22Rv1 (cell line): ENCODE results near the gene ZNF619.
"Not testable (repeated sequence)": the region's sequence is repeated elsewhere in the genome, so short reads cannot be mapped to it uniquely, and the experiment has no call there.

ENCODE experiments used
- H3K27ac ChIP-seq: fragments of 450-650 bp; 2 replicates; pipeline ENCODE4 v1.5.1; 2017
- ZFX ChIP-seq: fragments of 450-650 bp; IDR thresholded peaks from 2 replicates; pipeline ENCODE4 v1.6.1; 2017; ENCODE audit warnings: antibody characterized with exemption, borderline replicate concordance
- TF ChIP-seq, protein P1 (sequence below): fragments of 450-650 bp; IDR thresholded peaks from 2 replicates; pipeline ENCODE4 v1.5.1; 2017; ENCODE audit warnings: mild to moderate bottlenecking

Gene ZNF619

DNA sequence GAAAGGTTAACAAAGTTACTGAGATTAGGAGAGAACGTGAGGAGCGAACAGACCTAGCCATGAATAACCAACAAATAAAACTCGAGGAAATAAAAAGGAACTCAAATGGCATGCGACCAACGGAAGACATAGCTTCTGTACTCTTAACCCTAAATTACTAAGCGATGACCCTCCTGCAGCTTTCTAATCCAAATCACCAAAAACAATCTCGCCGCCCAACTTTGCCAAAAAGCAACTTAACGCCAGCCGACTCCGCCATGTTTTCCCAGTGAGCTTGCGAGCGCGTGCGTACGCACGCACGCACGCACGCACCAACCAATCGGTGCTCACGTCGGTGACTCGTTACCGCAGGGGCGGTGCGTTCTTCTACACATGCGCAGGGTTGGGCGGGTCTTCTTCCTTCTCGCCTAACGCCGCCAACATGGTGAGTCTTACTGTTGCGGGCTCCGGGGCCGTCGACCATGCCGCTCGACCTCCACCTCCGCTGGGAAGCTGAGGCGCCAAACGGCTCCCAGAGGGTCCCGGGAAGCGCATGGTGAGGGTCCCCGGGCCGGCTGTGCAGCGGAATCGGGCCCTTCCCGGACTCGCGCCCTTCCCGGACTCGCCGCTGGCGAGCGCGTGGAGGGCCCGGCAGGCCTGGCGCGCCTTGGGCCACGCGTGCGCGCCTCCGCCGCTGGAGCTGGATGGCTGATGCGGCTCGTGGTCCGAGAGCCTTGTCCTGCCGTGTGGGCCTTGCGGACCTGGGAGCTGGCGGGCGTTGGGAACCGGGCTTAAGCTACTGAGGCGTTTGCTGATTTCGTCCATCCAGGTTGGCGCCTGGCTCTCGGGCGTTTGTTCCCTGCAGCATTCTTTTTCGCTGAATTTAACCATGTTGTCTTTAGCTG, 19.7 kb upstream of the ZNF619 start, which contains the start of gene RPL14:
RPL14 (plus strand) TSS at position 400 of the 884 bp plus-strand sequence; CDS start at position 533, 133 bp downstream.
- 0 out of 2 replicates have a peak, but pooled peaks have one; percentile 38 for TF ChIP-seq ZFX
- TF ChIP-seq, protein P1, sequence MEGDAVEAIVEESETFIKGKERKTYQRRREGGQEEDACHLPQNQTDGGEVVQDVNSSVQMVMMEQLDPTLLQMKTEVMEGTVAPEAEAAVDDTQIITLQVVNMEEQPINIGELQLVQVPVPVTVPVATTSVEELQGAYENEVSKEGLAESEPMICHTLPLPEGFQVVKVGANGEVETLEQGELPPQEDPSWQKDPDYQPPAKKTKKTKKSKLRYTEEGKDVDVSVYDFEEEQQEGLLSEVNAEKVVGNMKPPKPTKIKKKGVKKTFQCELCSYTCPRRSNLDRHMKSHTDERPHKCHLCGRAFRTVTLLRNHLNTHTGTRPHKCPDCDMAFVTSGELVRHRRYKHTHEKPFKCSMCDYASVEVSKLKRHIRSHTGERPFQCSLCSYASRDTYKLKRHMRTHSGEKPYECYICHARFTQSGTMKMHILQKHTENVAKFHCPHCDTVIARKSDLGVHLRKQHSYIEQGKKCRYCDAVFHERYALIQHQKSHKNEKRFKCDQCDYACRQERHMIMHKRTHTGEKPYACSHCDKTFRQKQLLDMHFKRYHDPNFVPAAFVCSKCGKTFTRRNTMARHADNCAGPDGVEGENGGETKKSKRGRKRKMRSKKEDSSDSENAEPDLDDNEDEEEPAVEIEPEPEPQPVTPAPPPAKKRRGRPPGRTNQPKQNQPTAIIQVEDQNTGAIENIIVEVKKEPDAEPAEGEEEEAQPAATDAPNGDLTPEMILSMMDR, result no peak
- peak within 1 kb of the TSS; percentile 81 for H3K27ac ChIP-seq

DNA sequence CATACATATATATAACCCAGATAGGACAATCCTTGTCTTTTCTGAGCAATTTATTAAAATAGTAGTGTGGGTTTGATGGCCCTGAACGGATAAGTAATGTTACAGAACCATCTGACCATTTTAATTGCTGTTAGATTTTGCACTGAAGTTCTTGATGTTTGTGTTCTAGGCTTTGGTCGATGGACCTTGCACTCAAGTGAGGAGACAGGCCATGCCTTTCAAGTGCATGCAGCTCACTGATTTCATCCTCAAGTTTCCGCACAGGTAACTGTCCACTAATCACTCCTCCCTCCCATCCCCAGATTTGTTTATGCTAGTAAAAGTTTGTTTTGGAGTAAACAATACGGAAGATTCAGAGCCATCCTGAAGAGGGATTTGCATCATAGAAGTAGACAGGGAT, 18.4 kb upstream of the ZNF619 start:
- no peak for TF ChIP-seq ZFX
- TF ChIP-seq, protein P1, result no peak
- H3K27ac ChIP-seq, result peak overlapping the region; percentile 81; the same call in 1 of the 2 replicates

DNA sequence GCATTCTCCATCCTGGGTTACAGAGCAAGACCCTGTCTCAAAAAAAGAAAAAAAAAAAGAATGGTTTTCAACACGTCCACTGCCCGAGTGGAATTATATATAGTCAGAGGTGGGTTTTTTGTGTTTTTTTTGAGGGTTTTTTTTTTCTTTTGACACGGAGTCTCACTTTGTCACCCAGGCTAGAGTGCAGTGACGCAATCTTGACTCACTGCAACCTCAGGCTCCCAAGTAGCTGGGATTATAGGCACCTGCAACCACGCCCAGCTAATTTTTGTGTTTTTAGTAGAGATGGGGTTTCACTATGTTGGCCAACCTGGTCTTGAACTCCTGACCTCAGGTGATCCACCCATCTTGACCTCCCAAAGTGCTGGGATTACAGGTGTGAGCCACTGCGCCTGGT, 16.4 kb upstream of the ZNF619 start:
- not testable (repeated sequence) for H3K27ac ChIP-seq

DNA sequence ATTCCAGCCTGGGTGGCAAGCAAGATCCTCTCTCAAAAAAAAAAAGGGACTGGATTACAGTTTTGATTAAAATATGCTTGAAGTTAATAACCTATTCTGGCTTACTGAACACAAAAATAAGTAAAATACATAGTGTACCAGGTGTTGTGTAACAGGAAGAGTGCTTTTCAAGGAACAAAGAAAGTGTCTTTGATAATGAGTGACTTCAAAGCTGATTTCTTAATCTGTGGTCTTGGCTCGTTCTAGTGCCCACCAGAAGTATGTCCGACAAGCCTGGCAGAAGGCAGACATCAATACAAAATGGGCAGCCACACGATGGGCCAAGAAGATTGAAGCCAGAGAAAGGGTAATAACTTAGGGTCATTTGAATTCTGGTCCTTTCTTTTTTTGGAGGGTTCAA, 15.8 kb upstream of the ZNF619 start:
- TF ChIP-seq, protein P1, result no peak
- no peak for TF ChIP-seq ZFX
- no peak overlapping the region for H3K27ac ChIP-seq

DNA sequence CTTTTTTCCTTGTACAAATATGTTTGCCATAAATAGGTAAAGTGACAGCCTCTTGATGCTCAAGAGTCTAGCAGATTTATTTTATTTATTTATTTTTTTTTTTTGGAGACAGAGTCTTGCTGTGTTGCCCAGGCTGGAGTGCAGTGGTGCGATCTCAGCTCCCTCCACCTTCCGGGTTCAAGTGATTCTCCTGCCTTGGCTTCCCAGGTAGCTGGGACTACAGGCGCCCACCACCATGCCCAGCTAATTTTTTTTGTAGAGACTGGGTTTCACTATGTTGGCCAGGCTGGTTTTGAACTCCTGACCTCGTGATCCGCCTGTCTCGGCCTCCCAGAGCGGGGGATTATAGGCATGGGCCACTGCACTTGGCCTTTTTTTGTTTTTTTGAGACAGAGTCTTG, 14.1 kb upstream of the ZNF619 start:
- not testable (repeated sequence) for H3K27ac ChIP-seq

DNA sequence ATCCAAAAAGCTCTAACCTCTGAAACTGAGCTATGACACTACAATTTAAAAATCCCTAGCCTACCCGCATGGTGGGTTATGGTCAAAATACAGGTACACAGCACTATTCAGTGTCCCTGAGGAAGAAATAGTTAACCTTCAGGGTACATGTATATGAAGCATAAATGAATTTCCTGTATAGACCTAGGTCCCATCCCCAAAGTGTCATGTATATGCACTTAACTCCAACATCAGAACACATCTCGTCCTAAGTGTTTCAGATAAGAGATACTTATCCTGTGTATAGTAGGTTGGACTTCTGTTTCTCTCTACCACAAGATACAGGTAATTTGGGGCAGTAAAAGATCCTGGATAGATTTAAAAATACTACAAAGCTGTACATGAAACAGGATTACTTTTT, 13.3 kb upstream of the ZNF619 start:
- TF ChIP-seq, protein P1, result no peak
- TF ChIP-seq ZFX, result no peak
- H3K27ac ChIP-seq, result 0 out of 2 replicates have a peak overlapping the region, but pooled peaks have one; percentile 12

DNA sequence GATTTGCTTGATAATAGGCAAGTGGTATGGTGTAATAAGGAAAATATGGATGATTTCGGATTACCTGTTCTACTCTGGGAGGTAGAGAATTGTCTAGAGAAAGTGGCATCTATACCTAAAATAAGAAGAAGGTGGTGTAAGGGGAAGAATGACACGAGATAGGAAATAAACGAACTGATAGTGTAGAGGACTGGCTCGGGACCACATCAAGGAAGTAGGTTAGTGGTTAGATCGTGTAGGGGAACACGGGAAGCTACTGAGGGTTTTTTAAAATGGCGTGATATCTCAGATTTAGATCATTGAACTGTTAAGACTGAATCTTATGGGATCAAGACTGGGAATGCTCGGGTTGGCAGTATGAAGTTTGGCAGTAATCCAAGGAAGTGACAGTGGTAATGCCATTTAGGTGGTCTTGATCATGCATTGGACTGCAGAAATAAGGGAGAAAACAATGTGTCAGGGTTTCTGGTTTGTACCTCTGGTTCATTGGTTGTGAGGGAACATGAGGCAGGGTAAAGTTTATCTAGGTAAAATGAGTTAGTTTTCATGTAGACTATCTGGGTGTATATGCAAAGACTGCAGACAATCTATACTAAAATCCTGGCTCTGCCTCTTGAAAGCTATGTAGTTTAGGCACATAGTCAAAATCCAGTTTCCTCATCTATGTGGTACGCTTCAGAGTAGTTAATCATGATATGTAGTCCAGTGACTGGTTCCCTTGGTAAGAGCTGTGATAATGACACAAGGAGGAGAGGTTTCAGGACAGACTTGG, 12.4 kb upstream of the ZNF619 start:
- TF ChIP-seq, protein P1, result no peak
- TF ChIP-seq ZFX, result no peak
- H3K27ac ChIP-seq, result peak overlapping the region; percentile 12; the same call in 1 of the 2 replicates

DNA sequence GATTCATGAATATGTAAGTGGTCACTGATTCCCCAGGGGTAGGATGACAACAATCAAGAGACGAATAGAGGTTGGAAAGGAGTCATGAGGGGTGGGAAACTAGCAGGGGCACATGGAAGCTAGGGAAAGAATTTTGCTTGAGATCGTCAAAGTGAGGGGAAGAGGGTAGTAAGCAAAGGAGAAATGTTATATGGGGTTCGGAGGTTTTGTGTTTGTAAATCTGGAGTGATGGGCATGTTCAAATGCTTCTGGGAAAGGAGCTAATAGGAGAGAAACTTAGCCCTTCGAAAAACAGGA, 11.9 kb upstream of the ZNF619 start:
- no peak for TF ChIP-seq ZFX
- TF ChIP-seq, protein P1, result no peak
- H3K27ac ChIP-seq, result peak overlapping the region; percentile 12
